HEK293T (cell line): ENCODE results near the gene PCBP3.

Experiments
- CTCF ChIA-PET: fragments of 350-600 bp; formaldehyde crosslinking; extraction: SDS; loops from one replicate; lab custom pipeline; 2021; ENCODE audit warnings: antibody characterized with exemption, inconsistent platforms; lab: Yijun Ruan, JAX
- POLR2A ChIA-PET: fragments of 350-600 bp; formaldehyde crosslinking; extraction: SDS; loops from one replicate; lab custom pipeline; 2020; ENCODE audit warnings: antibody characterized with exemption, inconsistent platforms; lab: Yijun Ruan, JAX
- DNase-seq: peaks from one replicate; pipeline ENCODE4 v3.0.0; 2012; ENCODE audit warnings: mixed read lengths; ENCODE audit errors: extremely low spot score
- ARNT ChIP-seq: fragments of 450-650 bp; IDR thresholded peaks from 2 replicates; pipeline ENCODE4 v1.6.1; 2017; ENCODE audit warnings: mild to moderate bottlenecking
- BHLHE40 ChIP-seq: fragments of 450-650 bp; IDR thresholded peaks from 2 replicates; pipeline ENCODE4 v1.6.1; 2016; ENCODE audit warnings: mild to moderate bottlenecking, moderate library complexity, borderline replicate concordance
- CTBP1 ChIP-seq: fragments of 450-650 bp; IDR thresholded peaks from 2 replicates; pipeline ENCODE4 v1.6.1; 2016; ENCODE audit warnings: borderline replicate concordance
- ELF4 ChIP-seq: fragments of 450-650 bp; IDR thresholded peaks from 2 replicates; pipeline ENCODE4 v1.6.1; 2017; ENCODE audit warnings: antibody characterized with exemption
- FOXA1 ChIP-seq: fragments of 450-650 bp; IDR thresholded peaks from 2 replicates; pipeline ENCODE4 v1.6.1; 2016; ENCODE audit warnings: mild to moderate bottlenecking
- FOXK2 ChIP-seq: fragments of 450-650 bp; IDR thresholded peaks from 2 replicates; pipeline ENCODE4 v1.6.1; 2016; ENCODE audit warnings: mild to moderate bottlenecking
- FOXM1 ChIP-seq: fragments of 450-650 bp; IDR thresholded peaks from 2 replicates; pipeline ENCODE4 v1.6.1; 2017; ENCODE audit warnings: mild to moderate bottlenecking, borderline replicate concordance
- HDGF ChIP-seq: fragments of 450-650 bp; IDR thresholded peaks from 2 replicates; pipeline ENCODE4 v1.6.1; 2017; ENCODE audit warnings: antibody characterized with exemption, borderline replicate concordance
- L3MBTL2 ChIP-seq: fragments of 450-650 bp; conservative IDR thresholded peaks from 2 replicates; pipeline ENCODE4 v1.6.1; 2016; ENCODE audit warnings: mild to moderate bottlenecking
- LEF1 ChIP-seq: fragments of 450-650 bp; IDR thresholded peaks from 2 replicates; pipeline ENCODE4 v1.6.1; 2017; ENCODE audit warnings: mild to moderate bottlenecking, borderline replicate concordance
- NFRKB ChIP-seq: fragments of 450-650 bp; IDR thresholded peaks from 2 replicates; pipeline ENCODE4 v1.6.1; 2016; ENCODE audit warnings: mild to moderate bottlenecking, moderate library complexity
- PKNOX1 ChIP-seq: fragments of 450-650 bp; IDR thresholded peaks from 2 replicates; pipeline ENCODE4 v1.6.1; 2016
- SP1 ChIP-seq: fragments of 450-650 bp; IDR thresholded peaks from 2 replicates; pipeline ENCODE4 v1.6.1; 2017
- SUZ12 ChIP-seq: fragments of 450-650 bp; IDR thresholded peaks from 2 replicates; pipeline ENCODE4 v1.6.1; 2016; ENCODE audit warnings: mild to moderate bottlenecking
- TARDBP ChIP-seq: fragments of 450-650 bp; IDR thresholded peaks from 2 replicates; pipeline ENCODE4 v1.6.1; 2016
- ZNF384 ChIP-seq: fragments of 450-650 bp; IDR thresholded peaks from 2 replicates; pipeline ENCODE4 v1.6.1; 2016

PCBP3 gene

GRCh38 chr21:45774291-45774690 is 130.8 kb downstream of the PCBP3 start:
- POLR2A ChIA-PET, result no interaction called here

GRCh38 chr21:45776971-45777370 is 133.4 kb downstream of the PCBP3 start:
- no peak for TF ChIP-seq FOXM1
- no peak for TF ChIP-seq ARNT
- no peak for TF ChIP-seq CTBP1
- TF ChIP-seq HDGF, result no peak
- no peak for TF ChIP-seq SP1
- no peak for TF ChIP-seq FOXK2
- TF ChIP-seq L3MBTL2, result no peak
- ChIA-PET POLR2A (no interaction called here), CTCF (no interaction called here)
- no peak for DNase-seq

More at GRCh38 chr21:45774291-45774690, 130.8 kb downstream of the PCBP3 start:
- DNase-seq, result no peak
- CTCF ChIA-PET, result no interaction called here
- TF ChIP-seq FOXK2 (no peak), BHLHE40 (no peak), TARDBP (no peak), ZNF384 (no peak), CTBP1 (no peak), LEF1 (no peak), SP1 (no peak), FOXM1 (no peak), SUZ12 (no peak), L3MBTL2 (no peak), HDGF (no peak)

- CTCF ChIA-PET, result interaction anchor here (0.6 kb wide), 1 partner anchor 222 kb away, joined by 3 read pairs; no protein-coding TSS in a partner anchor
- POLR2A ChIA-PET, result no interaction called here
- TF ChIP-seq HDGF (no peak), FOXM1 (no peak), LEF1 (no peak), FOXA1 (no peak), NFRKB (no peak)
- no peak for DNase-seq
Measured at GRCh38 chr21:45778686-45779085, 135.2 kb downstream of the PCBP3 start.

GRCh38 chr21:45779226-45779625 is 135.7 kb downstream of the PCBP3 start:
- no peak for TF ChIP-seq SUZ12
- no peak for TF ChIP-seq FOXM1
- TF ChIP-seq PKNOX1, result no peak
- CTCF ChIA-PET, result no interaction called here
- DNase-seq, result no peak
- POLR2A ChIA-PET, result no interaction called here

GRCh38 chr21:45780647-45781046 is 137.1 kb downstream of the PCBP3 start:
- TF ChIP-seq ARNT (no peak), SUZ12 (no peak), PKNOX1 (no peak), BHLHE40 (no peak), HDGF (no peak), NFRKB (no peak), TARDBP (no peak), CTBP1 (no peak)
- CTCF ChIA-PET, result no interaction called here
- POLR2A ChIA-PET, result no interaction called here
- no peak for DNase-seq

- CTCF ChIA-PET, result no interaction called here
- TF ChIP-seq TARDBP (no peak), FOXM1 (no peak), ZNF384 (no peak), SP1 (no peak), FOXK2 (no peak), FOXA1 (no peak), ELF4 (no peak)
- POLR2A ChIA-PET, result no interaction called here
- no peak for DNase-seq
Measured at GRCh38 chr21:45781741-45782140, 138.2 kb downstream of the PCBP3 start.

GRCh38 chr21:45786660-45787059 is 143.1 kb downstream of the PCBP3 start:
- no peak for DNase-seq
- POLR2A ChIA-PET, result no interaction called here
- no peak for TF ChIP-seq SP1
- no peak for TF ChIP-seq HDGF
- TF ChIP-seq FOXM1, result no peak
- TF ChIP-seq BHLHE40, result no peak
- TF ChIP-seq PKNOX1, result no peak
- no peak for TF ChIP-seq FOXK2
- no peak for TF ChIP-seq CTBP1
- no peak for TF ChIP-seq NFRKB
- no peak for TF ChIP-seq LEF1
- TF ChIP-seq ARNT, result no peak
- no peak for TF ChIP-seq FOXA1
- TF ChIP-seq ZNF384, result no peak
- TF ChIP-seq SUZ12, result no peak
- TF ChIP-seq ELF4, result no peak
- CTCF ChIA-PET, result no interaction called here
